PC-3 (cell line): ENCODE measurements around the gene OR3A1.

Source experiments
- CTCF ChIP-seq: fragments of 300-600 bp; sonication (generic); conservative IDR thresholded peaks from 2 replicates; pipeline ENCODE4 v1.5.1; 2017; ENCODE audit warnings: antibody characterized with exemption, low read depth, mild to moderate bottlenecking, low read length
- EZH2phosphoT487 ChIP-seq: fragments of 300-600 bp; sonication (generic); IDR thresholded peaks from 2 replicates; pipeline ENCODE4 v1.6.1; 2018; ENCODE audit warnings: mild to moderate bottlenecking, antibody characterized with exemption, low read length, borderline replicate concordance

DNA sequence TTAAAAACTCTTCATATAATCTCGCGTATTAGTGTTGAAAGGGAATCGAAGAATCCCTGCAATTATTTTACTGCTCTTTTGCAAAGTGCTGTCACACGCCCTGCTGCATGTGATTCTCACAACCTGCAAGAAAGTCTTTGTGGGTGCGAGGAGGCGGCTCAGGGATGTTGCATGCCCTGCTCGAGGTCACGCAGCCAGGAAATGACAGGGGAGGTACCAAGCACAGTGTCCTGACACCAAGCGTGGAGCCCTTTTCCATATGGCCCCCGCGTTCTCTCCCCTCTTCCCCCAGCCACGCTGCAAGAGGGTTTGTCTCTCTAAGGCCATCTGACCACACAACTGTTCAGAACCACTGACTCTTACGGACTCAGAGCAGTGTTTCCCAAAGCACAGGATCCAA is 37.6 kb downstream of the OR3A1 start:
- TF ChIP-seq CTCF = no peak
- no peak for TF ChIP-seq EZH2phosphoT487
